HCT116 (cell line): ENCODE measurements around the gene MEIS1. TPM values are rescaled to one million over a fixed set of nuclear protein-coding genes. Genes with fewer than 3 reads are reported as not detected.

Source experiments
- ATAC-seq: fragments of 200-7000 bp; cut with Tn5 transposase; 2 replicates; pipeline ENCODE4 v1.9.1; 2020; ENCODE audit warnings: mild to moderate bottlenecking, moderate library complexity
- BruUV-seq: library from RNA; stranded (reverse); fragments of 400-500 nt; replicated peaks from 2 replicates; lab custom pipeline; 2021; lab: Mats Ljungman, UMichigan
- CTCF ChIA-PET: fragments of 300-600 bp; sonication (Branson Sonifier 250); formaldehyde crosslinking; loops from one replicate; lab custom pipeline; 2021; ENCODE audit warnings: antibody characterized with exemption; lab: Charles Lee
- POLR2A ChIA-PET: fragments of 300-600, 350-600 bp; sonication (Branson Sonifier 250); formaldehyde crosslinking; loops from one replicate; lab custom pipeline; 2021; ENCODE audit warnings: antibody characterized with exemption; lab: Charles Lee
- RAD21 ChIA-PET, 2 experiments: fragments of 300-600 bp; sonication (Branson Sonifier 250); formaldehyde crosslinking; loops; one replicate each; lab custom pipeline; 2023; ENCODE audit warnings: low total read pairs in 2 of 2; ENCODE audit not compliant: uncharacterized antibody in 2 of 2, unreplicated experiment in 2 of 2, low non-redundant PET in 1 of 2; lab: Charles Lee
- DNase-seq: peaks from one replicate; pipeline ENCODE4 v3.0.0-alpha.2; 2010; ENCODE audit warnings: low read depth, low spot score
- H2AFZ ChIP-seq: fragments of 200-600 bp; shearing (Covaris generic), sonication (generic); 2 replicates; pipeline ENCODE4 v1.6.1; 2017; ENCODE audit warnings: low read depth, mixed run types, mixed read lengths, antibody characterized with exemption, low read length; ENCODE audit not compliant: poor library complexity, severe bottlenecking
- H3K27ac ChIP-seq: 2 replicates; pipeline ENCODE4 v1.5.1; 2012; ENCODE audit warnings: low read depth, low read length
- H3K27me3 ChIP-seq: fragments of 200-600 bp; sonication (generic); 2 replicates; pipeline ENCODE4 v1.6.1; 2016; ENCODE audit warnings: mixed run types, low read length, mixed read lengths; ENCODE audit not compliant: insufficient read depth
- H3K36me3 ChIP-seq, 2 experiments: fragments of 200-500 bp in 1 of 2; fragments of 200-600 bp in 1 of 2; sonication (Bioruptor generic) in 1 of 2; sonication (generic) in 1 of 2; 2 replicates each; pipeline versions ENCODE4 v1.5.1 to v1.6.1; 2014 to 2016; ENCODE audit warnings: low read length in 2 of 2, inconsistent platforms in 1 of 2, mixed read lengths in 1 of 2, mixed run types in 1 of 2; ENCODE audit not compliant: insufficient read depth in 2 of 2, control insufficient read depth in 1 of 2
- H3K4me1 ChIP-seq, 2 experiments: fragments of 200-600 bp in 1 of 2; sonication (generic) in 1 of 2; 2 replicates each; pipeline versions ENCODE4 v1.5.1 to v1.6.1; 2012 to 2017; ENCODE audit warnings: low read length in 2 of 2, inconsistent platforms in 1 of 2, mild to moderate bottlenecking in 1 of 2, mixed read lengths in 1 of 2, mixed run types in 1 of 2, moderate library complexity in 1 of 2; ENCODE audit not compliant: insufficient read depth in 2 of 2, control insufficient read depth in 1 of 2
- H3K4me2 ChIP-seq: fragments of 200-600 bp; sonication (generic); 2 replicates; pipeline ENCODE4 v1.6.1; 2017; ENCODE audit warnings: mixed run types, low read length, mixed read lengths
- H3K4me3 ChIP-seq, 2 experiments: fragments of 200-600 bp in 1 of 2; sonication (generic) in 1 of 2; replicated peaks in 1 of 2; 2 replicates each; pipeline ENCODE4 v1.5.1; 2011 to 2016; ENCODE audit warnings: low read length in 2 of 2, control low read depth in 1 of 2, low read depth in 1 of 2, mild to moderate bottlenecking in 1 of 2, mixed read lengths in 1 of 2, mixed run types in 1 of 2
- H3K79me2 ChIP-seq: fragments of 200-600 bp; sonication (generic); 2 replicates; pipeline ENCODE4 v1.6.1; 2017; ENCODE audit warnings: mild to moderate bottlenecking, mixed run types, low read length, moderate library complexity, mixed read lengths; ENCODE audit not compliant: insufficient read depth
- H3K9ac ChIP-seq: fragments of 200-600 bp; sonication (generic); 2 replicates; pipeline ENCODE4 v1.6.1; 2016; ENCODE audit warnings: low read length, mixed read lengths
- H3K9me2 ChIP-seq: fragments of 200-600 bp; sonication (generic), shearing (Covaris generic); 2 replicates; pipeline ENCODE4 v1.6.1; 2017; ENCODE audit warnings: mixed run types, mild to moderate bottlenecking, moderate library complexity; ENCODE audit not compliant: insufficient read depth
- H3K9me3 ChIP-seq, 2 experiments: fragments of 200-500 bp in 1 of 2; fragments of 200-600 bp in 1 of 2; sonication (Bioruptor generic) in 1 of 2; sonication (generic) in 1 of 2; 2 replicates each; pipeline ENCODE4 v1.6.1; 2014 to 2017; ENCODE audit warnings: low read length in 2 of 2, mixed read lengths in 2 of 2, inconsistent platforms in 1 of 2, low read depth in 1 of 2, mild to moderate bottlenecking in 1 of 2, mixed run types in 1 of 2, moderate library complexity in 1 of 2; ENCODE audit not compliant: control insufficient read depth in 1 of 2, insufficient read depth in 1 of 2
- H4K20me1 ChIP-seq: fragments of 200-600 bp; sonication (generic), shearing (Covaris generic); 2 replicates; pipeline ENCODE4 v1.6.1; 2017; ENCODE audit warnings: mixed run types, mild to moderate bottlenecking, moderate library complexity; ENCODE audit not compliant: insufficient read depth
- ELF1 ChIP-seq: IDR thresholded peaks from 2 replicates; pipeline ENCODE4 v1.6.1; 2012; ENCODE audit warnings: low read depth, borderline replicate concordance
- EZH2 ChIP-seq: fragments of 200-600 bp; sonication (generic); IDR thresholded peaks from 2 replicates; pipeline ENCODE4 v1.6.1; 2017; ENCODE audit warnings: antibody characterized with exemption, mixed run types
- EZH2phosphoT487 ChIP-seq: fragments of 200-600 bp; IDR thresholded peaks from 2 replicates; pipeline ENCODE4 v1.6.1; 2018; ENCODE audit warnings: antibody characterized with exemption, borderline replicate concordance
- JUND ChIP-seq: IDR thresholded peaks from 2 replicates; pipeline ENCODE4 v1.6.1; 2012
- RAD21 ChIP-seq: IDR thresholded peaks from 2 replicates; pipeline ENCODE4 v1.6.1; 2012; ENCODE audit warnings: low read depth, mild to moderate bottlenecking
- SP1 ChIP-seq: IDR thresholded peaks from 2 replicates; pipeline ENCODE4 v1.6.1; 2012; ENCODE audit warnings: low read depth
- ZBTB33 ChIP-seq: IDR thresholded peaks from 2 replicates; pipeline ENCODE4 v1.6.1; 2011; ENCODE audit warnings: mild to moderate bottlenecking, low read length, moderate library complexity; ENCODE audit not compliant: insufficient replicate concordance; ENCODE audit errors: extremely low read depth
- ZNF274 ChIP-seq: fragments of 200-500 bp; sonication (Bioruptor generic); IDR thresholded peaks from 2 replicates; pipeline ENCODE4 v1.6.1; 2014; ENCODE audit warnings: mild to moderate bottlenecking, low read depth, low read length, inconsistent platforms
- intact Hi-C: fragments of 100-400 bp; cut with micrococcal nuclease; formaldehyde crosslinking; loops from 2 replicates; pipeline ENCODE4 v1.10.0; 2022
- total RNA-seq: library from RNA; stranded (reverse); gene quantifications from one replicate; pipeline ENCODE4 v1.2.1, GENCODE V29; 2021; ENCODE audit not compliant: unreplicated experiment
- TF ChIP-seq, protein P1 (sequence below): IDR thresholded peaks from 2 replicates; pipeline ENCODE4 v1.6.1; 2012; ENCODE audit warnings: low read depth

Gene MEIS1
- total RNA-seq, 1 experiment from 2014 or later, result 0.32 TPM

DNA sequence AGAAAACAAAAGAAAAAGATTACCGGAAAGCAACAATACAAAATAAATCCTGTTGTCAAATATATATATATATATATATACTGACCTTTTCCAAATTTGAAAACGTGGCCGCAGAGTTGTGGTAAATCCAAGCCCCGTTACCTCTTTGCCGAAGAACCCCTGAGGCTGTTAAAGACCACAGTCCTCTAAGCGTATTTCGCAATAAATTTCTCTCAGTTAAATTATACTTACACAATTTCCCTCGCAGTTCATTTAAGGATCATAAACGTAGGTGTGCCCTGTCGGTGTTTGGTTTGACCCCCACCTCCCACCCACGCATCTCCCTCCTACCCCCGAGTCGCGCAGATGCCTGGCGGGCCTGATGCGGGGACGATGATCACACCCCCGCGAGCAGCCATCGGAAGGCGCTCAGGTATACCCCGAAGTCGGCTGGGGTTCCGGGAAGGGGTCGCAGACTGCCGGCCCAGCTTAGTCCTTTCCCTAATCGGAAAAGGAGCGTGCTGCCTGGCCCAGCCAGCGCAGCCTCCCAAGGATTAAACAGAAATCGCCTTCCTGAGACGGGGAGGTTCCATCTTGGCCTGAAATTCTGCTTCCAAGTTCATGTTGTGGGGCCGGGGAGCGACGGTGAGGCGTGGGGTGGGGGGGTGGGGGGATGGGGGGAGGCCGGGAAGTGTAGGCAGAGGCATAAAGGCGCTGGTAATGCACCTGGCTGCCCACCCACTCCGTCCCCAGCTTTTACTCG lies 2.9 kb upstream of the MEIS1 start:
- CTCF ChIA-PET, result no interaction called here
- no peaks in the 10 kb centered on the region for H3K9me2 ChIP-seq
- H2AFZ ChIP-seq, result no peak overlapping the region
- H3K9me3 ChIP-seq, result no peaks in the 10 kb centered on the region
- no peak overlapping the region for H3K9ac ChIP-seq
- no peak overlapping the region for H3K27ac ChIP-seq
- H3K4me1 ChIP-seq, result no peaks in the 10 kb centered on the region
- no peaks in the 10 kb centered on the region for H3K27me3 ChIP-seq
- TF ChIP-seq SP1, result no peak
- TF ChIP-seq EZH2phosphoT487, result no peak
- TF ChIP-seq EZH2, result no peak
- TF ChIP-seq ZBTB33, result no peak
- no peak for TF ChIP-seq RAD21
- TF ChIP-seq, protein P1, sequence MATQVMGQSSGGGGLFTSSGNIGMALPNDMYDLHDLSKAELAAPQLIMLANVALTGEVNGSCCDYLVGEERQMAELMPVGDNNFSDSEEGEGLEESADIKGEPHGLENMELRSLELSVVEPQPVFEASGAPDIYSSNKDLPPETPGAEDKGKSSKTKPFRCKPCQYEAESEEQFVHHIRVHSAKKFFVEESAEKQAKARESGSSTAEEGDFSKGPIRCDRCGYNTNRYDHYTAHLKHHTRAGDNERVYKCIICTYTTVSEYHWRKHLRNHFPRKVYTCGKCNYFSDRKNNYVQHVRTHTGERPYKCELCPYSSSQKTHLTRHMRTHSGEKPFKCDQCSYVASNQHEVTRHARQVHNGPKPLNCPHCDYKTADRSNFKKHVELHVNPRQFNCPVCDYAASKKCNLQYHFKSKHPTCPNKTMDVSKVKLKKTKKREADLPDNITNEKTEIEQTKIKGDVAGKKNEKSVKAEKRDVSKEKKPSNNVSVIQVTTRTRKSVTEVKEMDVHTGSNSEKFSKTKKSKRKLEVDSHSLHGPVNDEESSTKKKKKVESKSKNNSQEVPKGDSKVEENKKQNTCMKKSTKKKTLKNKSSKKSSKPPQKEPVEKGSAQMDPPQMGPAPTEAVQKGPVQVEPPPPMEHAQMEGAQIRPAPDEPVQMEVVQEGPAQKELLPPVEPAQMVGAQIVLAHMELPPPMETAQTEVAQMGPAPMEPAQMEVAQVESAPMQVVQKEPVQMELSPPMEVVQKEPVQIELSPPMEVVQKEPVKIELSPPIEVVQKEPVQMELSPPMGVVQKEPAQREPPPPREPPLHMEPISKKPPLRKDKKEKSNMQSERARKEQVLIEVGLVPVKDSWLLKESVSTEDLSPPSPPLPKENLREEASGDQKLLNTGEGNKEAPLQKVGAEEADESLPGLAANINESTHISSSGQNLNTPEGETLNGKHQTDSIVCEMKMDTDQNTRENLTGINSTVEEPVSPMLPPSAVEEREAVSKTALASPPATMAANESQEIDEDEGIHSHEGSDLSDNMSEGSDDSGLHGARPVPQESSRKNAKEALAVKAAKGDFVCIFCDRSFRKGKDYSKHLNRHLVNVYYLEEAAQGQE, result no peak
- TF ChIP-seq ELF1, result no peak
- TF ChIP-seq JUND, result no peak
- no peak for TF ChIP-seq ZNF274
- TF ChIP-seq, all 23 proteins: peak for 0
- ChIA-PET RAD21 (no interaction called here), POLR2A (no interaction called here)
- no peak for DNase-seq
- Histone ChIP-seq H3K4me2 (no peak overlapping the region), H3K79me2 (no peaks in the 10 kb centered on the region), H3K4me3 (no peak overlapping the region), H3K36me3 (no peaks in the 10 kb centered on the region), H4K20me1 (no peaks in the 10 kb centered on the region)
- intact Hi-C loops, result no loop called here
- no peak for ATAC-seq
- BruUV-seq, result no TSS peak
